Testis (tissue), 3 donors: ENCODE measurements around the gene PIM3. TPM values are rescaled to one million over a fixed set of nuclear protein-coding genes. Genes with fewer than 3 reads are reported as not detected.

Experiments
- DNase-seq: peaks from one replicate; pipeline ENCODE4 v3.0.0-alpha.2; 2019
- H3K27ac ChIP-seq, 2 donors: fragments of 200-600 bp; sonication (generic); one replicate each; pipeline ENCODE4 v1.5.1; 2019
- H3K27me3 ChIP-seq: fragments of 200-600 bp; sonication (generic); one replicate; pipeline ENCODE4 v1.5.1; 2019
- H3K36me3 ChIP-seq: fragments of 200-600 bp; sonication (generic); one replicate; pipeline ENCODE4 v1.5.1; 2017; ENCODE audit warnings: low read depth; ENCODE audit errors: missing control alignments
- H3K4me1 ChIP-seq: fragments of 200-600 bp; sonication (generic); one replicate; pipeline ENCODE4 v1.5.1; 2019
- H3K4me3 ChIP-seq, 2 donors: fragments of 200-600 bp; sonication (generic); one replicate each; pipeline ENCODE4 v1.5.1; 2017 to 2019
- H3K9me3 ChIP-seq: fragments of 200-600 bp; sonication (generic); one replicate; pipeline ENCODE4 v1.5.1; 2017
- POLR2A ChIP-seq: fragments of 450-650 bp; IDR thresholded peaks from one replicate; pipeline ENCODE4 v1.6.1; 2017; ENCODE audit warnings: antibody characterized with exemption, mild to moderate bottlenecking, moderate library complexity
- WGBS, 2 donors: methylation state at CpG; one replicate each; pipeline ENCODE4 v1.1.5; 2018; 5-methylcytosine and 5-hydroxymethylcytosine counted together
- intact Hi-C: fragments of 100-400 bp; cut with DNase I; formaldehyde crosslinking; loops from one replicate; pipeline ENCODE4 v1.15.1; 2023; ENCODE audit warnings: low total_unique reads
- polyA plus RNA-seq: library from polyadenylated mRNA; stranded (reverse); fragments of 350-450 nt; fragmentation: Illumina TruSeq; extraction: RNeasy Lipid Tissue Mini Kit (QIAGEN cat#74804); gene quantifications from one replicate; pipeline ENCODE4 v1.2.3, GENCODE V29; 2014; ENCODE audit warnings: low read depth, low replicate concordance; ENCODE audit not compliant: insufficient read depth
- total RNA-seq, 2 donors: library from RNA; depleted of rRNA; stranded (reverse); fragments of >200 nt; gene quantifications; one replicate each; pipeline ENCODE4 v1.2.3, GENCODE V29; 2016
- TF ChIP-seq, protein P1 (sequence below), 3 experiments: fragments of 450-650 bp in 2 of 3; fragments of 200-600 bp in 1 of 3; sonication (generic) in 1 of 3; IDR thresholded peaks; one replicate each; pipeline ENCODE4 v1.5.1; 2016 to 2019; ENCODE audit warnings: antibody characterized with exemption in 3 of 3, mild to moderate bottlenecking in 2 of 3, moderate library complexity in 1 of 3

The PIM3 gene
- total and polyA plus RNA-seq, 3 donors from 2014 or later, result 50.8 to 89.9 (median 68.2) TPM

DNA sequence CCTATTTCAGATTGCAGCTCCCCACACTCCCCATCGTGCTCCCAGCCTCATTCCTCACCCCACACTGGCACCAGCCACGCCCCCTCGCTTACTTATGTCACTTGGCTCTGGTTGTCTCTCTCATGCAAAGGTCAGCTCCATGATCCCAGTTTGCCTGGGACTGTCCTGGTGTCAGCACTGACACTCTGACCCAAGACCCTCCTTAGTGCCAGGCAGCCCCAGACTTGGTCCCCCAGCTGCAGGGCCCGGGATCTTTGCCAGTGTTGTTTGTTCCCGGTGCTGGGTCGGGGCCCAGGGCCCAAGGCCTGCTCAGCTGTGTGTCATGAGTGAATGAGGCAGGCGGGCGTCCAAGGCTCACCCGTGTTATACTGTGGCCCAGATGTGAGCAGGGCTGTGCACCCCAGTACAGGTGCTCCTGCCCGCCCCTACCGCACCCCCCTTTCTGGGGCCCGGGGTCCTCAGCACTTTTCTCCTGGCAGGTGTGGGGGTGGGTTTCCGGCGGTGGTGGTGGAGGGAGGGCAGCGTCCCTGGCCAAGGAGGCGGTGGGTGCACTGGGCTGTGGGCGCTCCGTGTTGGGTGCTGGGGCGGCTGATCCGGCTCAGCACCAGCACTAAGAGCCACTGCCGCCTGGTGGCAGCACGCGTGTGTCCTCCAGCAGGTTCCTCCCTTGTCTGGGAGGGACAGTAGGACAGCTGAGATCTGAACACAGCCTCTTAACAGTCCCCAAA, 32.5 kb downstream of the PIM3 start:
- peak; percentile 73 for DNase-seq
- intact Hi-C loops, result no loop called here

GRCh38 chr22:49993649-49994360, 33.2 kb downstream of the PIM3 start:
- intact Hi-C loops, result no loop called here
- no peaks in the 10 kb centered on the region for H3K4me1 ChIP-seq
- H3K27me3 ChIP-seq, result no peaks in the 10 kb centered on the region
- H3K9me3 ChIP-seq, result no peaks in the 10 kb centered on the region
- H3K4me3 ChIP-seq, result no peak overlapping the region
- no peak overlapping the region for H3K27ac ChIP-seq
- no peak for DNase-seq
- 42 to 81% methylated on average over 2 to 11 of the region's 11 CpGs for WGBS, 2 donors
- TF ChIP-seq POLR2A, result no peak
- TF ChIP-seq, protein P1, sequence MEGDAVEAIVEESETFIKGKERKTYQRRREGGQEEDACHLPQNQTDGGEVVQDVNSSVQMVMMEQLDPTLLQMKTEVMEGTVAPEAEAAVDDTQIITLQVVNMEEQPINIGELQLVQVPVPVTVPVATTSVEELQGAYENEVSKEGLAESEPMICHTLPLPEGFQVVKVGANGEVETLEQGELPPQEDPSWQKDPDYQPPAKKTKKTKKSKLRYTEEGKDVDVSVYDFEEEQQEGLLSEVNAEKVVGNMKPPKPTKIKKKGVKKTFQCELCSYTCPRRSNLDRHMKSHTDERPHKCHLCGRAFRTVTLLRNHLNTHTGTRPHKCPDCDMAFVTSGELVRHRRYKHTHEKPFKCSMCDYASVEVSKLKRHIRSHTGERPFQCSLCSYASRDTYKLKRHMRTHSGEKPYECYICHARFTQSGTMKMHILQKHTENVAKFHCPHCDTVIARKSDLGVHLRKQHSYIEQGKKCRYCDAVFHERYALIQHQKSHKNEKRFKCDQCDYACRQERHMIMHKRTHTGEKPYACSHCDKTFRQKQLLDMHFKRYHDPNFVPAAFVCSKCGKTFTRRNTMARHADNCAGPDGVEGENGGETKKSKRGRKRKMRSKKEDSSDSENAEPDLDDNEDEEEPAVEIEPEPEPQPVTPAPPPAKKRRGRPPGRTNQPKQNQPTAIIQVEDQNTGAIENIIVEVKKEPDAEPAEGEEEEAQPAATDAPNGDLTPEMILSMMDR (IDR thresholded peaks at IDR 0.05), result no peak
- H3K36me3 ChIP-seq, result no peaks in the 10 kb centered on the region

More for the DNA sequence above, 32.5 kb downstream of the PIM3 start:
- TF ChIP-seq POLR2A, result no peak
- TF ChIP-seq, protein P1 (IDR thresholded peaks at IDR 0.05), result peak in 2 of 3 experiments; percentile 32 to 52
- Histone ChIP-seq H3K9me3 (no peaks in the 10 kb centered on the region), H3K4me1 (no peaks in the 10 kb centered on the region), H3K4me3 (no peak overlapping the region), H3K36me3 (no peaks in the 10 kb centered on the region), H3K27me3 (no peaks in the 10 kb centered on the region), H3K27ac (no peak overlapping the region)
- 60 to 75% methylated on average over 8 to 20 of the region's 23 CpGs for WGBS, 2 donors

- intact Hi-C loops, result no loop called here
- Histone ChIP-seq H3K4me3 (no peak overlapping the region), H3K27me3 (no peaks in the 10 kb centered on the region), H3K36me3 (no peaks in the 10 kb centered on the region), H3K4me1 (no peaks in the 10 kb centered on the region), H3K9me3 (no peaks in the 10 kb centered on the region), H3K27ac (no peak overlapping the region)
- no peak for TF ChIP-seq POLR2A
- TF ChIP-seq, protein P1 (IDR thresholded peaks at IDR 0.05), result no peak
- no peak for DNase-seq
- 93 to 95% methylated on average over 13 to 21 of the region's 21 CpGs for WGBS, 2 donors
Observed at GRCh38 chr22:49994361-49995040, 33.9 kb downstream of the PIM3 start.

DNA sequence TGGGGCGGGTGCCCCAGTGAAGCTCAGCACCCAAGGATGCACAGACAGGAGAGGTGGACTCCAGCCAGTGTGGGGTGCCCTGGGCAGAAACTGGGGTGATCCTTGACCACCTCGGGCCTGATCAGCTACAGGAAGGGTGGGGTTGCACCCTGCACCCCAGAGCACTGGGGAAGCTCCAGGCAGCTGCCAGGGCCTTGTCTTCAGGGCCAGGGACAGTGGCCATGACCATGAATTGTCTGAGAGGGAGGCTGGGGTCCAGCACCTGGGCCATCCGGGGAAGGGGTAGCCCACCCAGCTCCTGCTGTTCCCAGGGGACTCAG, 34.4 kb downstream of the PIM3 start:
- TF ChIP-seq, protein P1 (IDR thresholded peaks at IDR 0.05), result no peak
- no peak for TF ChIP-seq POLR2A
- Histone ChIP-seq H3K27ac (no peak overlapping the region), H3K4me1 (no peaks in the 10 kb centered on the region), H3K9me3 (no peaks in the 10 kb centered on the region), H3K36me3 (no peaks in the 10 kb centered on the region), H3K27me3 (no peaks in the 10 kb centered on the region), H3K4me3 (no peak overlapping the region)
- intact Hi-C loops, result no loop called here
- DNase-seq, result no peak
- 80 to 87% methylated on average over 1 to 3 of the region's 3 CpGs for WGBS, 2 donors
